HepG2 (cell line): ENCODE measurements around the gene ELN. TPM values are rescaled to one million over a fixed set of nuclear protein-coding genes. Genes with fewer than 3 reads are reported as not detected.

Experiments used
- ATAC-seq: fragments of 200-7000 bp; cut with Tn5 transposase; 3 replicates; pipeline ENCODE4 v1.9.1; 2020; ENCODE audit warnings: mild to moderate bottlenecking, moderate library complexity
- BruUV-seq: library from RNA; stranded (reverse); fragments of 400-500 nt; replicated peaks from 2 replicates; lab custom pipeline; 2021; lab: Mats Ljungman, UMichigan
- CTCF ChIA-PET: fragments of 300-600 bp; formaldehyde crosslinking; extraction: SDS; loops from one replicate; lab custom pipeline; 2021; ENCODE audit warnings: low total read pairs, inconsistent platforms, low intra/inter-chr PET ratio; lab: Yijun Ruan, JAX
- POLR2A ChIA-PET: fragments of 350-600 bp; sonication (Branson Sonifier 250); formaldehyde crosslinking; loops from one replicate; lab custom pipeline; 2020; ENCODE audit warnings: antibody characterized with exemption, inconsistent platforms; lab: Yijun Ruan, JAX
- DNase-seq: peaks from one replicate; pipeline ENCODE4 v3.0.0-alpha.2; 2015; ENCODE audit warnings: low spot score
- FAIRE-seq: peaks from 3 replicates; lab custom pipeline; 2011; peaks lifted over from hg19 to GRCh38; lab: Jason Lieb, UNC
- H2AFZ ChIP-seq: one replicate; pipeline ENCODE4 v1.6.1; 2011; ENCODE audit warnings: low read length, inconsistent platforms
- H3K27ac ChIP-seq: fragments of 300-600 bp; 3 replicates; pipeline ENCODE4 v1.8.0; 2011; ENCODE audit warnings: mixed run types, mild to moderate bottlenecking, mixed read lengths, low read length, inconsistent platforms; ENCODE audit not compliant: insufficient read depth; ENCODE audit errors: extremely low read length
- H3K27me3 ChIP-seq, 2 experiments: fragments of 200-600 bp in 1 of 2; 2 replicates in 1 of 2; 3 replicates in 1 of 2; pipeline versions ENCODE4 v1.6.0 to v1.8.0; 2011; ENCODE audit warnings: low read length in 2 of 2, mild to moderate bottlenecking in 2 of 2, moderate library complexity in 2 of 2, inconsistent platforms in 1 of 2; ENCODE audit not compliant: insufficient read depth in 2 of 2, control insufficient read depth in 1 of 2
- H3K36me3 ChIP-seq, 2 experiments: fragments of 200-600 bp in 1 of 2; replicated peaks in 1 of 2; 2 replicates in 1 of 2; 3 replicates in 1 of 2; pipeline versions ENCODE4 v1.5.1 to v1.8.0; 2011; ENCODE audit warnings: low read length in 2 of 2, inconsistent platforms in 1 of 2; ENCODE audit not compliant: insufficient read depth in 2 of 2, control insufficient read depth in 1 of 2
- H3K4me1 ChIP-seq: 2 replicates; pipeline ENCODE4 v1.5.1; 2012; ENCODE audit warnings: low read length, inconsistent platforms; ENCODE audit not compliant: insufficient read depth
- H3K4me2 ChIP-seq: 2 replicates; pipeline ENCODE4 v1.6.0; 2011; ENCODE audit warnings: low read depth, low read length, inconsistent platforms
- H3K4me3 ChIP-seq, 3 experiments: fragments of 200-600 bp in 1 of 3; sonication (generic), shearing (Covaris generic) in 1 of 3; replicated peaks in 1 of 3; 2 replicates each; pipeline ENCODE4 v1.5.1; 2011 to 2016; ENCODE audit warnings: low read length in 3 of 3, inconsistent platforms in 2 of 3, low read depth in 2 of 3, mild to moderate bottlenecking in 2 of 3, control low read depth in 1 of 3, mixed read lengths in 1 of 3; ENCODE audit not compliant: insufficient read depth in 1 of 3
- H3K79me2 ChIP-seq: one replicate; pipeline ENCODE4 v1.6.1; 2011; ENCODE audit warnings: low read length, inconsistent platforms; ENCODE audit not compliant: insufficient read depth
- H3K9ac ChIP-seq: 2 replicates; pipeline ENCODE4 v1.6.0; 2011; ENCODE audit warnings: mild to moderate bottlenecking, low read depth, low read length, inconsistent platforms; ENCODE audit not compliant: insufficient read depth
- H3K9me3 ChIP-seq: 2 replicates; pipeline ENCODE4 v1.5.1; 2012; ENCODE audit warnings: mild to moderate bottlenecking, low read length
- H4K20me1 ChIP-seq: 2 replicates; pipeline ENCODE4 v1.6.0; 2011; ENCODE audit warnings: inconsistent platforms, mild to moderate bottlenecking, low read length, moderate library complexity; ENCODE audit not compliant: insufficient read depth
- ARID3A ChIP-seq: IDR thresholded peaks from 2 replicates; pipeline ENCODE4 v1.6.1; 2012; ENCODE audit warnings: low read depth, low read length, improper control_type of control experiment
- ATF3 ChIP-seq: sonication (generic); formaldehyde crosslinking; IDR thresholded peaks from 2 replicates; pipeline ENCODE4 v1.4.0; 2020; ENCODE audit warnings: missing genetic modification reagents
- ELF1 ChIP-seq: sonication (generic); formaldehyde crosslinking; IDR thresholded peaks from 2 replicates; pipeline ENCODE4 v1.4.0; 2020; ENCODE audit warnings: missing genetic modification reagents
- GPN1 ChIP-seq: sonication (generic); formaldehyde crosslinking; IDR thresholded peaks from 2 replicates; pipeline ENCODE4 v1.5.1; 2020; ENCODE audit warnings: missing genetic modification reagents, borderline replicate concordance
- MXD4 ChIP-seq: IDR thresholded peaks from 2 replicates; pipeline ENCODE4 v1.6.1; 2016; ENCODE audit warnings: mild to moderate bottlenecking, missing biosample characterization, missing genetic modification reagents
- PTBP1 ChIP-seq: fragments of 200-400 bp; formaldehyde crosslinking; IDR thresholded peaks from 2 replicates; pipeline ENCODE4 v1.6.1; 2018; ENCODE audit warnings: low read length, low read depth; ENCODE audit not compliant: poor library complexity, severe bottlenecking
- RARG ChIP-seq: sonication (generic); formaldehyde crosslinking; IDR thresholded peaks from 2 replicates; pipeline ENCODE4 v1.4.0; 2020; ENCODE audit warnings: low read depth, mild to moderate bottlenecking, missing genetic modification reagents
- SRY ChIP-seq: sonication (generic); formaldehyde crosslinking; IDR thresholded peaks from 2 replicates; pipeline ENCODE4 v1.8.0; 2022; ENCODE audit warnings: mild to moderate bottlenecking, missing genetic modification reagents
- TCF12 ChIP-seq, 2 experiments: fragments of 450-650 bp in 1 of 2; sonication (generic) in 1 of 2; formaldehyde crosslinking in 1 of 2; IDR thresholded peaks; 2 replicates each; pipeline versions ENCODE4 v1.6.1 to v1.8.0; 2017 to 2022; ENCODE audit warnings: antibody characterized with exemption in 1 of 2, mild to moderate bottlenecking in 1 of 2, missing genetic modification reagents in 1 of 2, moderate library complexity in 1 of 2
- TEAD2 ChIP-seq: sonication (generic); formaldehyde crosslinking; IDR thresholded peaks from 2 replicates; pipeline ENCODE4 v1.9.0; 2021; ENCODE audit warnings: missing genetic modification reagents
- TEF ChIP-seq: sonication (generic); formaldehyde crosslinking; IDR thresholded peaks from 2 replicates; pipeline ENCODE4 v1.5.0; 2020; ENCODE audit warnings: missing genetic modification reagents
- TFAP4 ChIP-seq: sonication (generic); IDR thresholded peaks from 2 replicates; pipeline ENCODE4 v1.6.1; 2016; ENCODE audit warnings: low read depth, borderline replicate concordance
- ZBTB7A ChIP-seq: sonication (generic); formaldehyde crosslinking; IDR thresholded peaks from 2 replicates; pipeline ENCODE4 v1.8.0; 2022; ENCODE audit warnings: mild to moderate bottlenecking, missing genetic modification reagents
- ZC3H13 ChIP-seq: sonication (generic); formaldehyde crosslinking; IDR thresholded peaks from 2 replicates; pipeline ENCODE4 v1.8.1; 2023; ENCODE audit warnings: mild to moderate bottlenecking, missing genetic modification reagents, moderate library complexity
- ZNF180 ChIP-seq: sonication (generic); formaldehyde crosslinking; IDR thresholded peaks from 2 replicates; pipeline ENCODE4 v1.4.0; 2020; ENCODE audit warnings: low read depth, missing genetic modification reagents, borderline replicate concordance
- ZNF34 ChIP-seq: sonication (generic); formaldehyde crosslinking; IDR thresholded peaks from 2 replicates; pipeline ENCODE4 v1.4.0; 2020; ENCODE audit warnings: mild to moderate bottlenecking, missing genetic modification reagents, borderline replicate concordance
- ZNF468 ChIP-seq: sonication (generic); formaldehyde crosslinking; IDR thresholded peaks from 2 replicates; pipeline ENCODE4 v1.8.0; 2022; ENCODE audit warnings: mild to moderate bottlenecking, moderate library complexity, missing genetic modification reagents
- ZNF503 ChIP-seq: sonication (generic); formaldehyde crosslinking; IDR thresholded peaks from 2 replicates; pipeline ENCODE4 v1.4.0; 2020; ENCODE audit warnings: missing genetic modification reagents
- WGBS: methylation state at CpG from one replicate; pipeline ENCODE4 v1.1.6; 2017; ENCODE audit warnings: low lambda C conversion rate; 5-methylcytosine and 5-hydroxymethylcytosine counted together
- in situ Hi-C: cut with HindIII; loops from 2 replicates; pipeline ENCODE4 v1.10.0; 2017; ENCODE audit warnings: low pct_unique_long_range_greater_than_20kb; ENCODE audit not compliant: extremely low pct_ligation_motif_present
- intact Hi-C: fragments of 100-400 bp; cut with micrococcal nuclease; formaldehyde crosslinking; loops from one replicate; pipeline ENCODE4 v1.10.0; 2022; ENCODE audit not compliant: unreplicated experiment
- polyA plus RNA-seq, 8 experiments: library from polyadenylated mRNA; depleted of rRNA in 3 of 8; stranded (reverse) in 7 of 8; unstranded in 1 of 8; fragments of >200 nt; fragmentation: Illumina TruSeq in 4 of 8; extraction: Trizol in 4 of 8; gene quantifications; 2 replicates each; pipeline versions ENCODE4 v1.2.1 to v1.2.3, GENCODE V29; 2011 to 2016; ENCODE audit warnings: low read depth in 4 of 8, missing spikeins in 1 of 8, mixed read lengths in 1 of 8; ENCODE audit not compliant: insufficient read depth in 1 of 8
- total RNA-seq, 5 experiments: library from RNA; depleted of rRNA; stranded (reverse); fragments of >200 nt; fragmentation: Illumina TruSeq; extraction: Trizol; gene quantifications; 2 replicates each; pipeline ENCODE4 v1.2.3, GENCODE V29; 2016; ENCODE audit warnings: low read depth in 1 of 5

The ELN gene
- total and polyA plus RNA-seq, 2 of the 13 experiments (the other 11 are each of a cell fraction or from before 2014, with no cell fraction given): 0.15 to 0.37 TPM

- intact Hi-C loops (no loop called here), in situ Hi-C loops (no loop called here)
- Histone ChIP-seq H4K20me1 (no peaks in the 10 kb centered on the region), H3K79me2 (no peaks in the 10 kb centered on the region), H3K4me3 (peak overlapping the region; percentile 61 to 72 (median 66); a peak in 5 of 6 replicates), H3K27me3 (no peaks in the 10 kb centered on the region), H3K27ac (no peak overlapping the region), H3K4me2 (peak overlapping the region; percentile 77), H3K9me3 (no peaks in the 10 kb centered on the region), H3K36me3 (no peaks in the 10 kb centered on the region), H2AFZ (no peak overlapping the region), H3K9ac (peak overlapping the region; percentile 46), H3K4me1 (peaks cover 18% of the 10 kb centered on the region)
- FAIRE-seq (no peak), ATAC-seq (peak; percentile 12), DNase-seq (no peak)
- ChIA-PET CTCF (no interaction called here), POLR2A (interaction anchor here (1.0 kb wide), 1 partner anchor 87 kb away, joined by 3 read pairs; no protein-coding TSS in a partner anchor)
- TSS peak; percentile 50 for BruUV-seq
- WGBS: 86% methylated on average over 2 of the region's 6 CpGs
- no peak for TF ChIP-seq TEAD2
- TF ChIP-seq TEF: no peak
- TF ChIP-seq ZBTB7A: 0 out of 2 replicates have a peak, but pooled peaks have one; percentile 27
- TF ChIP-seq TCF12 (IDR thresholded peaks at IDR 0.05): no peak
- no peak for TF ChIP-seq TCF12 (CRISPR knock-in tag; IDR thresholded peaks at IDR 0.05)
- TF ChIP-seq GPN1 (CRISPR knock-in tag): no peak
- no peak for TF ChIP-seq ZNF468 (CRISPR knock-in tag)
- TF ChIP-seq MXD4 (CRISPR knock-in tag): no peak
- no peak for TF ChIP-seq PTBP1
- TF ChIP-seq ELF1: no peak
- TF ChIP-seq ZNF503 (CRISPR knock-in tag): no peak
- no peak for TF ChIP-seq ZNF180
- TF ChIP-seq SRY (CRISPR knock-in tag): 0 out of 2 replicates have a peak, but pooled peaks have one; percentile 51
- no peak for TF ChIP-seq ZNF34 (CRISPR knock-in tag)
- no peak for TF ChIP-seq TFAP4
- no peak for TF ChIP-seq ATF3 (CRISPR knock-in tag)
- TF ChIP-seq RARG: no peak
- TF ChIP-seq ZC3H13: no peak
- TF ChIP-seq ARID3A: no peak
Measured at GRCh38 chr7:74084722-74085578, 57.0 kb downstream of the ELN start.
